SK-N-MC (cell line): ENCODE results near the gene UNC13A.

Source experiments
- EZH2 ChIP-seq: fragments of 200-600 bp; sonication (generic); IDR thresholded peaks from one replicate; pipeline ENCODE4 v1.6.1; 2017; ENCODE audit warnings: antibody characterized with exemption
- POLR2AphosphoS5 ChIP-seq: IDR thresholded peaks from 2 replicates; pipeline ENCODE4 v1.6.1; 2012; ENCODE audit warnings: mild to moderate bottlenecking, low read depth, low read length, borderline replicate concordance

- TF ChIP-seq EZH2 (no peak), POLR2AphosphoS5 (no peak)
Measured at GRCh38 chr19:17642656-17643055, 45.5 kb downstream of the UNC13A start.
